ENCODE data around the gene ETV3.

DNA sequence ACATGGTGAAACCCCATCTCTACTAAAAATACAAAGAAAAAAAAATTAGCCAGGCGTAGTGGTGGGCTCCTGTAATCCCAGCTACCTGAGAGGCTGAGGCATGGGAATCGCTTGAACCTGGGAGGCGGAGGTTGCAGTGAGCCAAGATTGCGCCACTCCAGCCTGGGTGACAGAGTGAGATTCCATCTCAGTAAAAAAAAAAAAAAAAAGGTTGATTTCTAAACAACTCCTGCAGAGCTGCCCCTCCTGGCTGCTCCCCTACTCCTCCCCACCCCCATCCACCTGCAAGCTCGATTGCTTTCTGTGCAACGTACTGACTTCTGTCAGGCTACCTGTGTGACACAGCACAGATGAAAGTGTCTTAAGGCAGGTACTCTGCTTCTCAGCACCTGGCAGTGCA lies 51.9 kb downstream of the ETV3 start:
- TF ChIP-seq, protein P1, sequence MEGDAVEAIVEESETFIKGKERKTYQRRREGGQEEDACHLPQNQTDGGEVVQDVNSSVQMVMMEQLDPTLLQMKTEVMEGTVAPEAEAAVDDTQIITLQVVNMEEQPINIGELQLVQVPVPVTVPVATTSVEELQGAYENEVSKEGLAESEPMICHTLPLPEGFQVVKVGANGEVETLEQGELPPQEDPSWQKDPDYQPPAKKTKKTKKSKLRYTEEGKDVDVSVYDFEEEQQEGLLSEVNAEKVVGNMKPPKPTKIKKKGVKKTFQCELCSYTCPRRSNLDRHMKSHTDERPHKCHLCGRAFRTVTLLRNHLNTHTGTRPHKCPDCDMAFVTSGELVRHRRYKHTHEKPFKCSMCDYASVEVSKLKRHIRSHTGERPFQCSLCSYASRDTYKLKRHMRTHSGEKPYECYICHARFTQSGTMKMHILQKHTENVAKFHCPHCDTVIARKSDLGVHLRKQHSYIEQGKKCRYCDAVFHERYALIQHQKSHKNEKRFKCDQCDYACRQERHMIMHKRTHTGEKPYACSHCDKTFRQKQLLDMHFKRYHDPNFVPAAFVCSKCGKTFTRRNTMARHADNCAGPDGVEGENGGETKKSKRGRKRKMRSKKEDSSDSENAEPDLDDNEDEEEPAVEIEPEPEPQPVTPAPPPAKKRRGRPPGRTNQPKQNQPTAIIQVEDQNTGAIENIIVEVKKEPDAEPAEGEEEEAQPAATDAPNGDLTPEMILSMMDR (IDR thresholded peaks at IDR 0.05) = no peak
- no peak for TF ChIP-seq ZFX (IDR thresholded peaks at IDR 0.05; ENCODE audit: borderline replicate concordance)

Measured in 22Rv1 (cell line).